Progenitor cell of endocrine pancreas (in vitro differentiated cells): ENCODE measurements around the gene ART5. TPM values are rescaled to one million over a fixed set of nuclear protein-coding genes. Genes with fewer than 3 reads are reported as not detected.
"Not testable (repeated sequence)": the region's sequence is repeated elsewhere in the genome, so short reads cannot be mapped to it uniquely, and the experiment has no call there.

Experiments used
- DNase-seq: peaks from one replicate; pipeline ENCODE4 v3.0.0; 2021; ENCODE audit warnings: low spot score; ENCODE audit not compliant: unreplicated experiment
- H3K27ac Mint-ChIP-seq: 2 replicates; pipeline ENCODE4 v1.8.0; 2021; ENCODE audit warnings: mild to moderate bottlenecking, moderate library complexity, mixed read lengths
- H3K27me3 Mint-ChIP-seq: 2 replicates; pipeline ENCODE4 v1.8.0; 2021; ENCODE audit warnings: mixed read lengths
- H3K36me3 Mint-ChIP-seq: 2 replicates; pipeline ENCODE4 v1.8.0; 2022; ENCODE audit warnings: mixed read lengths; ENCODE audit not compliant: insufficient read depth
- H3K4me1 Mint-ChIP-seq: 2 replicates; pipeline ENCODE4 v1.8.0; 2021; ENCODE audit warnings: low read depth, mixed read lengths
- H3K4me3 Mint-ChIP-seq: 2 replicates; pipeline ENCODE4 v1.8.0; 2021; ENCODE audit warnings: low read depth, mild to moderate bottlenecking, moderate library complexity, mixed read lengths
- H3K9me3 Mint-ChIP-seq: 2 replicates; pipeline ENCODE4 v1.8.0; 2021; ENCODE audit warnings: low read depth, mixed read lengths
- CTCF ChIP-seq: fragments of 200-600 bp; sonication (generic); IDR thresholded peaks from one replicate; pipeline ENCODE4 v1.5.0; 2021; ENCODE audit warnings: antibody characterized with exemption, mild to moderate bottlenecking; ENCODE audit not compliant: unreplicated experiment
- total RNA-seq: library from RNA; stranded (reverse); gene quantifications from 2 replicates; pipeline ENCODE4 v1.2.1, GENCODE V29; 2021

Gene ART5
- total RNA-seq, 1 donor from 2014 or later: 1.8 TPM

- H3K27me3 Mint-ChIP-seq: no peaks in the 10 kb centered on the region
- DNase-seq: no peak
- H3K4me1 Mint-ChIP-seq: no peaks in the 10 kb centered on the region
- TF ChIP-seq CTCF: no peak
- no peaks in the 10 kb centered on the region for H3K9me3 Mint-ChIP-seq
- H3K36me3 Mint-ChIP-seq: peaks cover 11% of the 10 kb centered on the region
- H3K4me3 Mint-ChIP-seq: no peak overlapping the region
- H3K27ac Mint-ChIP-seq: no peak overlapping the region
These were observed 22.3 kb upstream of the ART5 start for GRCh38 chr11:3664032-3664630.

DNA sequence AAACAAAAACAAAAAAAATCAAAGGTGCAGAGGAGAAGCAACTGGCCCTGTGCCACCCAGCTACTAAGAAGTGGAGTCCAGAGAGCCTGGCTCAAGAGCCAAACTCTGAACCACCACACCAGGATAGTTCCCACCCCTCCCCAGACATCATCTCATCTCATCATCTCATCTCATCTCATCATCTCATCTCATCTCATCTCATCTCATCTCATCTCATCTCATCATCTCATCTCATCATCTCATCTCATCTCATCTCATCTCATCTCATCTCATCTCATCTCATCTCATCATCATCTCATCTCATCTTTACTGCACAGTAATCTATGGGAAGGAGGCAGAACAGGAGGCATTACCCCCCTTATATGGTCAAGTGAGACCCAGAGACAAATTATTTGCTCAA is 21.1 kb upstream of the ART5 start:
- no peak for TF ChIP-seq CTCF
- Mint-ChIP-seq H3K4me1 (no peaks in the 10 kb centered on the region), H3K27me3 (peaks cover 5% of the 10 kb centered on the region), H3K27ac (no peak overlapping the region), H3K36me3 (peaks cover 6% of the 10 kb centered on the region), H3K4me3 (no peak overlapping the region), H3K9me3 (peaks cover 3% of the 10 kb centered on the region)
- no peak for DNase-seq

DNA sequence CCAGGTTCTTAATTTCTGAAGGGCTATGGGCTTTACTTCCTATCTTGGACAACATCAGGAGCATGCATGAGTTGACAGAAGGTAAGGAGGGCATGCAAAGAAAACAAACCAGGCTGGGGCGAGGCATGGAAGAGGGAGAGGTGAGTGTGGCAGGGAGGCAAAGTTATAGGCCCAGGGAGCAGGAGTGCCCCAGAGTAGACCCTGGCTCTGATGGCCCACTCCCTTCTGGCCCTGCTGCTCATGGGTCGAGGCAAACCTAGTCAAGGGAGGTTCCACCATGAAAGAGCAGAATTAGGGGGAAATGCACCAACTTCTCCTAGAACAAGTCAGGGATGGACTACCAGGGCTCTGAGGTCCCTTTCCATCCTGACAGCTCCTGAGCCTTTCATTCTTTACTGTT is 19.2 kb upstream of the ART5 start:
- no peak for DNase-seq
- peaks cover 5% of the 10 kb centered on the region for H3K27me3 Mint-ChIP-seq
- TF ChIP-seq CTCF: no peak
- H3K9me3 Mint-ChIP-seq: peaks cover 3% of the 10 kb centered on the region
- H3K4me1 Mint-ChIP-seq: no peaks in the 10 kb centered on the region
- peaks cover 5% of the 10 kb centered on the region for H3K36me3 Mint-ChIP-seq
- no peak overlapping the region for H3K27ac Mint-ChIP-seq
- H3K4me3 Mint-ChIP-seq: no peak overlapping the region

GRCh38 chr11:3659595-3660515 is 18.1 kb upstream of the ART5 start:
- peaks cover 5% of the 10 kb centered on the region for H3K27me3 Mint-ChIP-seq
- no peak overlapping the region for H3K27ac Mint-ChIP-seq
- H3K4me3 Mint-ChIP-seq: no peak overlapping the region
- H3K9me3 Mint-ChIP-seq: peaks cover 3% of the 10 kb centered on the region
- no peak for DNase-seq
- no peaks in the 10 kb centered on the region for H3K4me1 Mint-ChIP-seq
- TF ChIP-seq CTCF: no peak
- H3K36me3 Mint-ChIP-seq: no peaks in the 10 kb centered on the region

DNA sequence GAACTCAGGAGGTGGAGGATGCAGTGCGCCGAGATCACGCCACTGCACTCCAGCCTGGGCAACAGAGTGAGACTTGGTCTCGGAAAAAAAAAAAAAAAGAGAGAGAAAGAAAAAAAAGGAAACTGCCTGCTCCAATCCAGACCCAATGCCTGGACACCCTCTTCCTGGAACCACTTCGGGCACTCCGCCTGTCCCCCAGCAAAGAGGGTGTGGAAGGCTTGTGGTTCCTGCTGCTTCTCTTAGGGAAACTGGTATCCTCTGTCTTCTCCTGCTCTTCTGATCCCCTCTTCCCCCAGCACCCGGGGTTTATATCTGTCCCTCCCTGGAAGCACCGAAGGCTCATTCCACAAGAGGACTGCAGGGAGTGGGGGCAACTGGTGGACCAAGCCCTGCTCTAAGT is 16.5 kb upstream of the ART5 start:
- H3K4me3 Mint-ChIP-seq: no peak overlapping the region
- no peaks in the 10 kb centered on the region for H3K4me1 Mint-ChIP-seq
- H3K27me3 Mint-ChIP-seq: peaks cover 5% of the 10 kb centered on the region
- no peak for DNase-seq
- no peaks in the 10 kb centered on the region for H3K36me3 Mint-ChIP-seq
- no peak overlapping the region for H3K27ac Mint-ChIP-seq
- peaks cover 3% of the 10 kb centered on the region for H3K9me3 Mint-ChIP-seq
- no peak for TF ChIP-seq CTCF

DNA sequence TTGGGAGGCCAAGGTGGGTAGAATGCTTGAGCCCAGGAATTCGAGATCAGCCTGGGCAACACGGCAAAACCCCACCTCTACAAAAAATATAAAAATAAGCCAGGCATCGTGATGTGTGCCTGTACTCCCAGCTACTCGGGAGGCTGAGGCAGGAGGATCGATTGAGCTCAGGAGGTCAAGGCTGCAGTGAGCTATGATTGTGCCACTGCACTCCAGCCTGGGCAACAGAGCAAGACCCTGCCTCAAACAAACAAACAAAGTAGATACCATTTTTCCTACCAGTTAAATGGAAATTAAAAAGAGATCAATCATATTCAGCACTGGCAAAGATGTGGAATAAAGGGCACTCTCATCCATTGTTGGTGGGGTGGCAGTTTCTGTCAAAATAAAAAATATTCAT is 15.5 kb upstream of the ART5 start:
- H3K4me1 Mint-ChIP-seq, DNase-seq, H3K4me3 Mint-ChIP-seq, H3K9me3 Mint-ChIP-seq, H3K27ac Mint-ChIP-seq, H3K27me3 Mint-ChIP-seq, H3K36me3 Mint-ChIP-seq: not testable (repeated sequence)
